Skin epidermis (tissue), 12 donors: Measurements from ENCODE around the gene KCNMA1.

ENCODE experiments used
- H3K27ac ChIP-seq, 21 experiments: fragments of 200-600 bp; sonication (generic) in 11 of 21; one replicate each; pipeline ENCODE4 v1.5.0; 2020; ENCODE audit warnings: mild to moderate bottlenecking in 3 of 21, inconsistent platforms in 2 of 21, moderate library complexity in 2 of 21
- H3K4me3 ChIP-seq, 7 experiments: fragments of 200-600 bp; sonication (generic) in 2 of 7; one replicate each; pipeline ENCODE4 v1.5.0; 2020; ENCODE audit warnings: inconsistent platforms in 2 of 7, mild to moderate bottlenecking in 2 of 7, moderate library complexity in 1 of 7

KCNMA1 gene

GRCh38 chr10:77201135-77202106 is 436.2 kb downstream of the KCNMA1 start:
- no peak overlapping the region for H3K27ac ChIP-seq
- no peak overlapping the region for H3K4me3 ChIP-seq

- H3K4me3 ChIP-seq = no peak overlapping the region
- no peak overlapping the region for H3K27ac ChIP-seq
Measured at GRCh38 chr10:77197544-77197943, 440.1 kb downstream of the KCNMA1 start.

GRCh38 chr10:77196614-77197013 is 441.0 kb downstream of the KCNMA1 start:
- no peak overlapping the region for H3K27ac ChIP-seq

GRCh38 chr10:77195101-77195500 is 442.5 kb downstream of the KCNMA1 start:
- no peak overlapping the region for H3K27ac ChIP-seq
- no peak overlapping the region for H3K4me3 ChIP-seq

More at GRCh38 chr10:77196614-77197013, 441.0 kb downstream of the KCNMA1 start:
- no peak overlapping the region for H3K4me3 ChIP-seq

GRCh38 chr10:77193001-77193400 is 444.6 kb downstream of the KCNMA1 start:
- H3K4me3 ChIP-seq = no peak overlapping the region
- H3K27ac ChIP-seq = no peak overlapping the region

- Histone ChIP-seq H3K27ac (no peak overlapping the region), H3K4me3 (no peak overlapping the region)
Measured at GRCh38 chr10:77192402-77192801, 445.2 kb downstream of the KCNMA1 start.

- no peak overlapping the region for H3K4me3 ChIP-seq
- no peak overlapping the region for H3K27ac ChIP-seq
Measured at GRCh38 chr10:77191324-77192049, 446.1 kb downstream of the KCNMA1 start.

- Histone ChIP-seq H3K27ac (no peak overlapping the region), H3K4me3 (no peak overlapping the region)
Measured at GRCh38 chr10:77190291-77190690, 447.3 kb downstream of the KCNMA1 start.

GRCh38 chr10:77189520-77189919 is 448.1 kb downstream of the KCNMA1 start:
- Histone ChIP-seq H3K4me3 (no peak overlapping the region), H3K27ac (no peak overlapping the region)

- H3K27ac ChIP-seq = no peak overlapping the region
- no peak overlapping the region for H3K4me3 ChIP-seq
Measured at GRCh38 chr10:77189075-77189474, 448.5 kb downstream of the KCNMA1 start.

GRCh38 chr10:77188521-77188920 is 449.1 kb downstream of the KCNMA1 start:
- Histone ChIP-seq H3K4me3 (no peak overlapping the region), H3K27ac (no peak overlapping the region)

- Histone ChIP-seq H3K27ac (no peak overlapping the region), H3K4me3 (no peak overlapping the region)
Measured at GRCh38 chr10:77188000-77188395, 449.6 kb downstream of the KCNMA1 start.

- H3K27ac ChIP-seq = no peak overlapping the region
- H3K4me3 ChIP-seq = no peak overlapping the region
Measured at GRCh38 chr10:77187376-77187999, 450.1 kb downstream of the KCNMA1 start.

- Histone ChIP-seq H3K4me3 (no peak overlapping the region), H3K27ac (no peak overlapping the region)
Measured at GRCh38 chr10:77186936-77187335, 450.7 kb downstream of the KCNMA1 start.

- Histone ChIP-seq H3K27ac (no peak overlapping the region), H3K4me3 (no peak overlapping the region)
Measured at GRCh38 chr10:77185696-77186095, 451.9 kb downstream of the KCNMA1 start.

- Histone ChIP-seq H3K4me3 (no peak overlapping the region), H3K27ac (no peak overlapping the region)
Measured at GRCh38 chr10:77182803-77183202, 454.8 kb downstream of the KCNMA1 start.

- H3K27ac ChIP-seq = no peak overlapping the region
- no peak overlapping the region for H3K4me3 ChIP-seq
Measured at GRCh38 chr10:77180794-77181193, 456.8 kb downstream of the KCNMA1 start.

GRCh38 chr10:77180104-77180503 is 457.5 kb downstream of the KCNMA1 start:
- no peak overlapping the region for H3K27ac ChIP-seq
- no peak overlapping the region for H3K4me3 ChIP-seq

- no peak overlapping the region for H3K27ac ChIP-seq
- no peak overlapping the region for H3K4me3 ChIP-seq
Measured at GRCh38 chr10:77179015-77179695, 458.5 kb downstream of the KCNMA1 start.

GRCh38 chr10:77177589-77177988 is 460.0 kb downstream of the KCNMA1 start:
- no peak overlapping the region for H3K4me3 ChIP-seq
- H3K27ac ChIP-seq = no peak overlapping the region
